Fibroblast of pulmonary artery (primary cell): Measurements from ENCODE around the gene CEACAM1.
"Not testable (repeated sequence)": the region's sequence is repeated elsewhere in the genome, so short reads cannot be mapped to it uniquely, and the experiment has no call there.

Source experiments
- DNase-seq: peaks from one replicate; pipeline ENCODE4 v3.0.0-alpha.2; 2010; ENCODE audit warnings: low read depth
- H3K4me3 ChIP-seq: replicated peaks from 2 replicates; pipeline ENCODE4 v1.5.1; 2011; ENCODE audit warnings: low read depth, mild to moderate bottlenecking, control low read depth, low read length, moderate library complexity
- TF ChIP-seq, protein P1 (sequence below): IDR thresholded peaks from 2 replicates; pipeline ENCODE4 v1.5.1; 2011; ENCODE audit warnings: mild to moderate bottlenecking, control low read depth, low read length, inconsistent platforms; ENCODE audit errors: missing control alignments

The CEACAM1 gene

DNA sequence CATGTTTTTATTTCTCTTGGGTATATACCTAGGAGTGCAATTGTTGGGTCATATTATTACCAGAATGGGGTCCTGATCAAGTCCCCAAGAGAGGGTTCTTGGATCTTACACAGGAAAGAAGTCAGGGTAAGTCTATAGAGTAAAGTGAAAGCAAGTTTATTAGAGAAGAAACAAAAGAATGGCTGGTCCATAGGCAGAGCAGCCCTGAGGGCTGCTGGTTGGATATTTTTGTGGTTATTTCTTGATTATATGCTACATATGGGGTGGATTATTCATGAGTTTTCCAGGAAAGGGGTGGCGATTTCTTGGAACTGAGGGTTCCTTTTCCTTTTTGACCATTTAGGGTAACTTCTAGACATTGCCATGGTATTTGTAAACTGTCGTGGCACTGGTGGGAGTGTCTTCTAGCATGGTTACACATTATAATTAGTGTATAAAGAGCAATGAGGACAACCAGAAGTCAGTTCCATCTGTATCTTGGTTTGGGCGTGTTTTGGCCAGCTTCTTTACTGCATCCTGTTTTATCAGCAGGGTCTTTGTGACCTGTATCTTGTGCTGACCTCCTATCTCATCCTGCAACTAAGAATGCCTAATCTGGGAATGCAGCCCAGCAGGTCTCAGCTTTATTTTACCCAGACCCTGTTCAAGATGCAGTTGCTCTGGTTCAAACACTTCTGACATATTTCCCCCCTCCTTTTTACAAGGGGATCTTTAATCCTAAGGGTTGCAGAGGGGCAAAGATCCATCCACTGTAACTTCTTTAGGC lies 41.1 kb downstream of the CEACAM1 start:
- TF ChIP-seq, protein P1, sequence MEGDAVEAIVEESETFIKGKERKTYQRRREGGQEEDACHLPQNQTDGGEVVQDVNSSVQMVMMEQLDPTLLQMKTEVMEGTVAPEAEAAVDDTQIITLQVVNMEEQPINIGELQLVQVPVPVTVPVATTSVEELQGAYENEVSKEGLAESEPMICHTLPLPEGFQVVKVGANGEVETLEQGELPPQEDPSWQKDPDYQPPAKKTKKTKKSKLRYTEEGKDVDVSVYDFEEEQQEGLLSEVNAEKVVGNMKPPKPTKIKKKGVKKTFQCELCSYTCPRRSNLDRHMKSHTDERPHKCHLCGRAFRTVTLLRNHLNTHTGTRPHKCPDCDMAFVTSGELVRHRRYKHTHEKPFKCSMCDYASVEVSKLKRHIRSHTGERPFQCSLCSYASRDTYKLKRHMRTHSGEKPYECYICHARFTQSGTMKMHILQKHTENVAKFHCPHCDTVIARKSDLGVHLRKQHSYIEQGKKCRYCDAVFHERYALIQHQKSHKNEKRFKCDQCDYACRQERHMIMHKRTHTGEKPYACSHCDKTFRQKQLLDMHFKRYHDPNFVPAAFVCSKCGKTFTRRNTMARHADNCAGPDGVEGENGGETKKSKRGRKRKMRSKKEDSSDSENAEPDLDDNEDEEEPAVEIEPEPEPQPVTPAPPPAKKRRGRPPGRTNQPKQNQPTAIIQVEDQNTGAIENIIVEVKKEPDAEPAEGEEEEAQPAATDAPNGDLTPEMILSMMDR: no peak
- DNase-seq: no peak
- no peak overlapping the region for H3K4me3 ChIP-seq

DNA sequence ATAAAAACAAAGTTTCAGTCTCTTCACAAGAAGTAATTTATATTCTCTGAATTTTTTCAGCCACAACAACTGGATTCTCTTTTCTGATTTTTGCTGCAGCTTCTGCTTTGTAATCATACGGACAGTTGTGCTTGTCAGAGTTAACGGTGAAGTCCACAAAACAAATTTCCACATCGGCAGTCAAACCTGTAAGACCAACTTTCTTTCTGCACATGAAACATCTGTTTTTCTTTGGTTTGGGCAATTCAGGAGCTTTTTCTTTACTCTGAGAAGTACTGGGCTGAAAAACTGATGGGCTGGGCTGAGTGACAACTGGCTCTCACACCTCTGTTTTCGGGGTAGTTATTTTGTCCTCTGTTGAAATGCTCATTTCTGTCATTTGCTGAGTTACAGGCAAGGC lies 43.2 kb downstream of the CEACAM1 start:
- DNase-seq, H3K4me3 ChIP-seq: not testable (repeated sequence)

DNA sequence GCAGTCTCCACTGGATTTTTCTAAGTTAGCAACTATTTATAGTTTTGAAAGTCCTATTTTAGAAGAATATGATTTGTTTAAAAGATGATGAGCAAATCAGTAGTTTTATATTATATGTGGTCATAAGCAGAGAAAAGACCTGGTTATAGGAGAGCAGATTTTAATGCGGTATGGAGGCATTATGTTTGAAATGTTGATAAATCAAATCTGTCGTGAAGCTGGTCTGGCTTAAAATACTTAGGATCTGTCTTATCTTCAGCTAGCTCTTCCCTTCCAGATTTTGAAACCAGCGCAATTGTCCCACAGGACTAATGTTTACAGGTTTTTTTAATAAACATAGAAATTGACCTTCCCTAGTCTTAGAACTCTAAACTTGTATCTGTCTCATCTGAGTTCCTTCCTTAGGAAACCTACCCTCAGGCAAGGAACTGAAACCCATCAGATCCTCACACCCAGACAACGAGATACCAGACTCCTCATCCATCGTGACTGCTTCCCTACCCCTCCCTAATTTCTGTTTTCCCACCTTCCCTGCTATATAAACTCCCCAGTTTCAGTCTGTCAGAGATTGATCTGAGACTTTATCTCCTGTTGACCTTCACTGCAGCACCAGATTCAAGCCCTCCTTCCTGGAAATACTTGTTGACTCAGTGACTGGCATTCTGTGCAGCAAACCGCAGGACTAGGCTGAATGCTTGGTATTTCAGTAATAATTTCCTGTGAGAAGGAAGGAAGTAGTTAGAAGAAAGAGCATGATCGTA lies 47.8 kb downstream of the CEACAM1 start:
- DNase-seq: peak; percentile 68
- no peak overlapping the region for H3K4me3 ChIP-seq
- TF ChIP-seq, protein P1: no peak

DNA sequence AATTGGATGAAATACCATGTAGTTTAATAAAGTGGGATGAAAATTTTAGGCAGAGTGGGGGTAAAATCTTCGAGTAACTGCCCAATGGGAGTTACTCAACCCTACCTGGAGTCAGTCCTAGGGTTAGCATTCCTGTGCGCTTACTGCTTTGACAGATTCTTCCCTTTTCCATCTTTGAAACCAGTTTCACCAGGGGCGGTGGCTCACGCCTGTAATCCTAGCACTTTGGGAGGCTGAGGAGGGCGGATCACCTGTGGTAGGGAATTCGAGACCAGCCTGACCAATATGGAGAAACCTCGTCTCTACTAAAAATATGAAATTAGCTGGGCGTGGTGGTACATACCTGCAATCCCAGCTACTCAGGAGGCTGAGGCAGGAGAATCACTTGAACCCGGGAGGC lies 48.5 kb downstream of the CEACAM1 start:
- H3K4me3 ChIP-seq: no peak overlapping the region
- TF ChIP-seq, protein P1: no peak
- no peak for DNase-seq

DNA sequence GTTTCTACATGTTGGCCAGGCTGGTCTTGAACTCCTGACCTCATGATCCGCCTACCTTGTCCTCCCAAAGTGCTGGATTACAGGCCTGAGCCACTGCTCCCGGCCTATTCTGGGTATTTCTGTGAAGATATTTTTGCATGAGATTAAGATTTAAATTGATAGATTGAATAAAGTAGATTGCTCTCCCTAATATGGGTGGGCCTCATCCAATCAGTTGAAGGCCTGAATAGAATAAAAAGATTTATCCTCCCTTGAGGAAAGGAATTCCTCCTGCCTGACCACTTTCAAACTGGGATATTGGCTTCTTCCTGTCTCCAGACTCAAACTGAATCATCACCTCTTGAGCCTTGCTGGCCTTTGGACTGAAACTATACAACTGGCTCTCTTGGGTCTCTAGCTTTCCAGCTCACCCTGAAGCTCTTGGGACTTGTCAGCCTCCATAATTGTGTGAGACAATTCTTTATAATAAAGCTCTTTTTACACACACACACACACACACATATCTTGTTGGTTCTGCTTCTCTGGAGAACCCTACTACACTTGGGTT lies 49.4 kb downstream of the CEACAM1 start:
- no peak overlapping the region for H3K4me3 ChIP-seq
- DNase-seq: no peak
- TF ChIP-seq, protein P1: no peak

DNA sequence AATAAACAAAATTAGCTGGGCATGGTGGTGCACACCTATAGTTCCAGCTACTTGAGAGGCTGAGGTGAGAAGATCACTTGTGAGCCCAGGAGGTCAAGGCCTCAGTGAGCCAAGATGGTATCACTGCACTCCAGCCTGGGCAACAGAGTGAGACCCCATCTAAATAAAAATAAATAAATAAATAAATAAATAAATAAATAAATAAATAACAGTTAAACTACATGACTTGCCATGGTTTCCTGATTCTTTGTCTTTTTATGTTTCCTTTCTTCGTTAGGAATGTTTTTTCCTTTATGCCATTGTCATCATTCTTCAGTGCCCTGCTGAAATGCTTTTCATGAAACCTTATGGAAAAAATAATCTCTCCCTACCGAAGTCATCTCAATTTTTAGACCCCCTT lies 50.3 kb downstream of the CEACAM1 start:
- H3K4me3 ChIP-seq: no peak overlapping the region
- TF ChIP-seq, protein P1: no peak

DNA sequence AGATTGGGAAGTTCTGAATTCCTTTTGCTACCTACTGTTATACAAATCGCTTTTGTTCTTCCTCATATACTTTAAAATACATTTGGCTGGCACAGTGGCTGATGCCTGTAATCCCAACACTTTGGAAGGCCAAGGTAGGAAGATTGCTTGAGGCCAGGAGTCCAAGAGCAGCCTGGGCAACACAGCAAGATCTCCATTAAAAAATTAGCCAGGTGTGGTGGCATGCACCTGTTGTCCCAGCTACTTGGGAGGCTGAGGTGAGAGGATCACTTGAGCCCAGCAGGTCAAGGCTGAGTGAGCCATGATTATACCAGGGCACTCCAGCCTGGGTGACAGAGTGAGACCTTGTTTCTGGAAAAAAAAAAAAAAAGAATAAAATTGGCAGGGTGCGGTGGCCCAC lies 51.2 kb downstream of the CEACAM1 start:
- TF ChIP-seq, protein P1: no peak
- no peak overlapping the region for H3K4me3 ChIP-seq
- DNase-seq: no peak

More for the DNA sequence above, 50.3 kb downstream of the CEACAM1 start:
- DNase-seq: no peak
